Measurements from ENCODE around the gene DCTN2.
A peak's percentile ranks its signal among the peaks of the same experiment; 100 is the strongest.
"Not testable (repeated sequence)": the region's sequence is repeated elsewhere in the genome, so short reads cannot be mapped to it uniquely, and the experiment has no call there.

Gene DCTN2

DNA sequence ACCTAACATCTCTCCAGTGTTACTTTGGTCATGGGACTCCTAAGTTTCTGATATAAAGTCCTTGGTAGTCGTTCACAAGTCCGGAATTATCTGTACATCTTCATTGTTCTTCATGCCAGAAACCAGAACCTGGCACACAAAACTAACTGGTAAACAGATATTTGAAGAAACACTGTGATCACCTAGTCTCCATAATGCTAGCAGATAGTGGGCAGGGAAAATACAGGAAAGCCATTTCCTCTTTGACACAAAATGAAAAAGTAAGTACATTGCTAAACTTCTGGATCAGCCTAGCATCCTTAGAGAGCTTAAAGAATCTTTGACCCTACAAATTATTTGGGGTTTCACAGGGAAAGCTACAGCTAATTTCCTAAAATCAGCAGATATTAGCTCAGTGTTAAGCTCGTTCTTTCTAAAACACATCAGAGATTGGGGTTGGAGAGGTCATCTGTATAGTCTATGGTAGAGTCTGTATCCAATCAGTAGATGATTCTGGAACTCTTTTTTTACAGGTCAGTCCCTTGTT lies 31.5 kb downstream of the DCTN2 start:
- DNase-seq, result no peak
- no peak overlapping the region for H3K4me3 Mint-ChIP-seq
- no peaks in the 10 kb centered on the region for H3K9me3 Mint-ChIP-seq
- no peaks in the 10 kb centered on the region for H3K27me3 Mint-ChIP-seq (ENCODE audit: low read depth, poor library complexity)
- peaks cover 79% of the 10 kb centered on the region for H3K36me3 Mint-ChIP-seq (ENCODE audit: low read depth)
- TF ChIP-seq CTCF (IDR thresholded peaks at IDR 0.05), result no peak
- H3K27ac Mint-ChIP-seq, result no peak overlapping the region
- H3K4me1 Mint-ChIP-seq, result peaks cover 28% of the 10 kb centered on the region

DNA sequence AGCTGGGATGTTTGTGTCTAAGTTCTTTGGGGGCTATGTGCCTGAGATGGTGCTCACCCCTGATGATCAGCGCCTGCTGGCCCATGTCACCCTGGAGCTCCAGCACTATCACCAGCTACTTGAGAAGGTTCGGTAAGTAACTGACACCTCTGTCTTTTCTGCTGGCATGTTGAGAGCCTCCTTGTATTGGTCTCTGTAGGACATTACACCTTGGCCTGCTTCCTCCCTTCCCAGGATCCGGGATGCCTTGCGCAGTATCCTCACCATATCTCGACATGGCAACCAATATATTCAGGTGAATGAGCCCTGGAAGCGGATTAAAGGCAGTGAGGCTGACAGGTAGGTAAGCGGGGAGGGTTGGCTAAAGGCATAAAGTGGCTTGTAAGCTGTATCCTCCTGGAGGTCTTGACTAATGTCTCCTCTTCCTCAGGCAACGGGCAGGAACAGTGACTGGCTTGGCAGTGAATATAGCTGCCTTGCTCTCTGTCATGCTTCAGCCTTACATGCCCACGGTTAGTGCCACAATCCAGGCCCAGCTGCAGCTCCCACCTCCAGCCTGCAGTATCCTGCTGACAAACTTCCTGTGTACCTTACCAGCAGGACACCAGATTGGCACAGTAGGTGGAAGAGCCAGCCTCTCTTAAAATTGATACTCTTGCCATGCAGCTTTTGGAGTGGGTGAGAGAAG lies 32.1 kb downstream of the DCTN2 start:
- TF ChIP-seq CTCF (IDR thresholded peaks at IDR 0.05), result no peak
- H3K27me3 Mint-ChIP-seq (ENCODE audit: low read depth, poor library complexity), result no peaks in the 10 kb centered on the region
- peaks cover 81% of the 10 kb centered on the region for H3K36me3 Mint-ChIP-seq (ENCODE audit: low read depth)
- H3K4me1 Mint-ChIP-seq, result peaks cover 28% of the 10 kb centered on the region
- no peak overlapping the region for H3K4me3 Mint-ChIP-seq
- no peak for DNase-seq
- H3K9me3 Mint-ChIP-seq, result no peaks in the 10 kb centered on the region
- no peak overlapping the region for H3K27ac Mint-ChIP-seq

DNA sequence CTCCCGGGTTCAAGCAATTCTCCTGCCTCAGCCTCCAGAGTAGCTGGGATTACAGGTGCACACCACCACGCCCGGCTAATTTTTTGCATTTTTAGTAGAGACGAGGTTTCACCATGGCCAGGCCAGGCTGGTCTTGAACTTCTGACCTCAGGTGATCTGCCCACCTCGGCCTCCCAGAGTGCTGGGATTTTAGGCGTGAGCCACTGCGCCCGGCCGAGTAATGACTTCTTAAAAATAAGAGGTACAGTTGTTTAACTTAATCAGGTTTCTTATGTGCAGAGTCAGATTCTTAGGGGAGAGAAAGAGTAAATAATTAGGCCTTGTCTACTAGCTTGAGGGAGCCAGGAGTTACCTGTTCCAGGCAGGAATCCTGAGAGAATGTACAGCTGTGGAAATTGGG lies 32.7 kb downstream of the DCTN2 start:
- peaks cover 23% of the 10 kb centered on the region for H3K4me1 Mint-ChIP-seq
- peak overlapping the region; percentile 45 for H3K27ac Mint-ChIP-seq
- DNase-seq; H3K27me3 Mint-ChIP-seq (ENCODE audit: low read depth, poor library complexity); H3K4me3 Mint-ChIP-seq; H3K9me3 Mint-ChIP-seq: not testable (repeated sequence)
- peaks cover 85% of the 10 kb centered on the region for H3K36me3 Mint-ChIP-seq (ENCODE audit: low read depth)

DNA sequence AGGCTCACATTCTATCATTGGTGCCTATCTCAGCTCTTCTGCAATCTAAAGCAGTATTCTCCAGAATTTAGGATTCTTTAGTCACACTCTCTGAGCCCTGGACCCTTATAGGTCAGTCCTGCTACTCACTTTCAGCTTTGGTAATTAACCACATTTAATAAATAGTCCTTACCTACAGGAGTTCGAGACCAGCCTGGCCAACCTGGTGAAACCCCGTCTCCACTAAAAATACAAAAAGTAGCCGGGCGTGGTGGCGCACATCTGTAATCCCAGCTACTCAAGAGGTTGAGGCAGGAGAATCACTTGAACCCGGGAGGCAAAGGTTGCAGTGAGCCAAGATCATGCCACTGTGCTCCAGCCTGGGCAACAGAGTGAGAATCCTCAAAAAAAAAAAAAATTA lies 33.3 kb downstream of the DCTN2 start:
- H3K27me3 Mint-ChIP-seq (ENCODE audit: low read depth, poor library complexity); DNase-seq; H3K4me3 Mint-ChIP-seq; H3K27ac Mint-ChIP-seq: not testable (repeated sequence)
- Mint-ChIP-seq H3K36me3 (ENCODE audit: low read depth) (peaks cover 85% of the 10 kb centered on the region), H3K9me3 (peaks cover 12% of the 10 kb centered on the region), H3K4me1 (peaks cover 17% of the 10 kb centered on the region)

DNA sequence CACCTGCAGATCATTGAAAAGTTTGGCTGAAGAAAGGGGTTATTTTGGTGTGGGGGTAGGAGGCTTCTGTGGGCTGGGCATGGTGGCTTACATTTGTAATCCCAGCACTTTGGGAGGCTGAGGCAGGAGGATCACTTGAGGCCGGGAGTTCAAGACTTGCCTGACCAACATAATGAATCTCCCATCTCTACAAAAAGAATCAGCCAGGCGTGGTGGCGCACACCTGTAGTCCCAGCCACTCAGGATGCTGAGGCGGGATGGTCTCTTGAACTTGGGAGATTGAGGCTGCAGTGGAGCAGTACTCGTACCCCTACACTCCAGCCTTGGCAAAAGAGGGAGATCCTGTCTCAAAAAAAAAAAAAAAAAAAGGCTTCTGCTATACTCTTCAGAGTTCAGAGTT lies 33.7 kb downstream of the DCTN2 start:
- H3K9me3 Mint-ChIP-seq, result peaks cover 15% of the 10 kb centered on the region
- no peaks in the 10 kb centered on the region for H3K27me3 Mint-ChIP-seq (ENCODE audit: low read depth, poor library complexity)
- no peak overlapping the region for H3K27ac Mint-ChIP-seq
- peaks cover 85% of the 10 kb centered on the region for H3K36me3 Mint-ChIP-seq (ENCODE audit: low read depth)
- peaks cover 13% of the 10 kb centered on the region for H3K4me1 Mint-ChIP-seq
- DNase-seq, result no peak
- no peak overlapping the region for H3K4me3 Mint-ChIP-seq
- TF ChIP-seq CTCF (IDR thresholded peaks at IDR 0.05), result no peak

DNA sequence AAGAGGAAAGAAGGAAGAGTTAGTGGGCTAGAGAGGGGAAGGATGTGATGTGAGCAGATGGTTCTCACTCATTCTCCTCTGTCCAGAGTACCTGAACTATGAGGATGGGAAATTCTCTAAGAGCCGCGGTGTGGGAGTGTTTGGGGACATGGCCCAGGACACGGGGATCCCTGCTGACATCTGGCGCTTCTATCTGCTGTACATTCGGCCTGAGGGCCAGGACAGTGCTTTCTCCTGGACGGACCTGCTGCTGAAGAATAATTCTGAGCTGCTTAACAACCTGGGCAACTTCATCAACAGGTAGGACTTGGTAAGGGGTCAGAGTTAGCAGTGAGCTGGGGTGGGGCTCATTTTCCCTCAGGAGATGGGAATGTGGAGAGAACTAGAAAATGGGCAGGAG lies 34.3 kb downstream of the DCTN2 start:
- H3K27me3 Mint-ChIP-seq (ENCODE audit: low read depth, poor library complexity), result no peaks in the 10 kb centered on the region
- peaks cover 7% of the 10 kb centered on the region for H3K4me1 Mint-ChIP-seq
- H3K27ac Mint-ChIP-seq, result no peak overlapping the region
- peaks cover 84% of the 10 kb centered on the region for H3K36me3 Mint-ChIP-seq (ENCODE audit: low read depth)
- DNase-seq, result no peak
- peaks cover 19% of the 10 kb centered on the region for H3K9me3 Mint-ChIP-seq
- no peak for TF ChIP-seq CTCF (IDR thresholded peaks at IDR 0.05)
- H3K4me3 Mint-ChIP-seq, result no peak overlapping the region

All from nephron progenitor cell (in vitro differentiated cells).